DMS 273 (cell line): ENCODE results near the gene APOBEC3H.

ENCODE experiments used
- DNase-seq: peaks from one replicate; lab custom pipeline; 2025; ENCODE audit not compliant: unreplicated experiment; lab: John Stamatoyannopoulos, UW

APOBEC3H gene

DNA sequence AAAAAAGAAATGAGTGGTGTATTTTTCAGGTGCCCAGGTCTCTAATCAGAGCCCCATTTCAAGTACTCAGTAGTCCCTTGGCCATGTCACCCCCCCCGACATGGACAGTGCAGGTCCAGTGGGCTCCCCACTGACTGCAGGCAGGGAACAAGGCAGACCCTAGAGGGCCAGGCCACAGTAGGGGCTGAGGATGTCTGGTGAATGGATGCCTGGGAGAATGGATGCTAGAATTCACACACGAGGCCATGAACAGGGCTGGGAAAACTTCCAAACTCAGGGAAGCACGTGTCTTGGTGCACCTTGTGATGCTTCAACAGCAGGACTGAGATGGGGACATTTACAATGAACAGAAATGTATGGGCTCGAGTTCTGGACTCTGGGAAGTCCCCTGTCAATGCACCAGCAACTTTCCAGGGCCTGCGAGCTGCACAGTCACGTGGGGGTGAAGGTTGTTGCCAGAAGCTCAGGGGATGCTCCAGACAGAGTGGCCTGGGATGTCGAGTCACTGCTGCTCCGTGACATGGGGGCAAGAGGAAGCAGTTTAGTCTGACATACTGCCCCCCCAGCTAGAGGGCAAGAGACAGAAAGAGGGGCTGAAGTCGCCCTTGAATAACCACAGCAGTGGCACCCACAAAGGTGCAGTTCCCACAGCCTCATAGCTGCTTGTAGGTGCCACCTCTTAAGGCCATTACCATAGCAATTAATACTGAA lies 16.8 kb upstream of the APOBEC3H start:
- DNase-seq, result no peak

DNA sequence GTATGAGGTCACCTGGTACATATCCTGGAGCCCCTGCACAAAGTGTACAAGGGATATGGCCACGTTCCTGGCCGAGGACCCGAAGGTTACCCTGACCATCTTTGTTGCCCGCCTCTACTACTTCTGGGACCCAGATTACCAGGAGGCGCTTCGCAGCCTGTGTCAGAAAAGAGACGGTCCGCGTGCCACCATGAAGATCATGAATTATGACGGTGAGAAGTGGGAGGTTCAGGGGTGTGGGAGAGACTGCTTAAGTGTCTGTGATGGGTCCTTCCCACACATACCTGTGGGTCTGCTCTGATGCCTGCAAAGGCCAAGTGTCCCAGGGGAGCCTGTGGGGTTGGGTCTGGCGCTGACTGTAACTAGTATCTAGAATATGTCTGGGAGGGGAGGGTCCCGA lies 16.0 kb upstream of the APOBEC3H start:
- DNase-seq, result no peak

DNA sequence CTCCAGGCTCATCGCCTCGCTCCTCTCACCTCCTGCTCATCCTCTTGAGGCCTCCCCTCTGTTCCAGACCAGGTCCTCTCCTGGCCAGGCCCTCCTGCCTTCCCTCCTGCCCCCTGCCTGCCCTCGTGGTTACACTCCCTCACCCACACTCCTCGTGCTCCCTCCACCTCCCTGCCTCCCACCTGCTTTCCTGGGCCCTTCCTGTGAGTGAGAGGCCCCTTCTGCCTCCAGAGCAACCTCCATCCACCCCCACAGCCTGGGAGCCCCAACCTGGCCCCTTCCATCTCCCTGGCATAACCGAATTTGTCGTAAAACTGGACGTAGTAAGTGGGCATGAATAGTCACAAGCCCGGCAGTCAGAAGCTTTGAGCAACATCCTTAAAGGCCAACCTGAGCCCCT lies 15.4 kb upstream of the APOBEC3H start:
- no peak for DNase-seq

- DNase-seq, result no peak
Observed at GRCh38 chr22:39083212-39084165, 13.6 kb upstream of the APOBEC3H start.

DNA sequence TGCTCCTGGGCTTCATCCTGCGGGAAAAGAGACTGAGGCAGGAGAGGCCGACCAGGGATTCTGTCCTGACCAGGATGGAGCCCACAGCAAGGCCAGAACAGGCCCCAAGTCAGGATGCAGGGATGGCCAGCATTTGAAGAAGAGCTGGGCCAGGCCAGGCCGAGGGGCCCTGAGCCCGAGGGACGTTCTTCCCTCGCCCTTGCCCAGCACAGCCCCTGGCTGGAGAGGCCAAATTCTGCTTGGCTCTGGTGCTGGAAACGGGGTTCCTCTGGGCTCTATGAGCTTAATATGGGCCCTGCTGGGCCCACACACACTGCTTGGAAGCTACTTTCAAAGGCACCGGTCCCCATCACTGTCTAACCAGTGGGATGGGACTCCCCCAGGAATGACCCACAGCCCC lies 12.4 kb upstream of the APOBEC3H start:
- no peak for DNase-seq

DNA sequence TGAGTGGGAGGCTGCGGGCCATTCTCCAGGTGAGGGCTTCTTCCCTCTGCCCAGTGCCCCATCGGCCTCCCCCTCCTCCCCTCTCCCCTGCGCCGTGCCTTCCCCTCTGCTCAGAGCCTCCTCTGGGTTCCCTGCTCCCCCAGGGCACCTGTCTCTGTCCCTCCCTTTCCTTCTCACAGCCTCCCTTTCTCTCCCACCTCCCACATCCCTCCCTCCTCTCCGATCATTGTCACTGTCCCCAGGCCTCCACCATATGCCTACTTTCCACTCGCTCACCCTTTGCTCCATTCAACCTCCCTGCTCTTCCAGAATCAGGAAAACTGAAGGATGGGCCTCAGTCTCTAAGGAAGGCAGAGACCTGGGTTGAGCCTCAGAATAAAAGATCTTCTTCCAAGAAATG lies 9.9 kb upstream of the APOBEC3H start:
- no peak for DNase-seq

- peak; percentile 7 for DNase-seq
Observed at GRCh38 chr22:39087881-39088684, 9.0 kb upstream of the APOBEC3H start.

GRCh38 chr22:39088685-39089032 lies 8.4 kb upstream of the APOBEC3H start:
- DNase-seq, result no peak

DNA sequence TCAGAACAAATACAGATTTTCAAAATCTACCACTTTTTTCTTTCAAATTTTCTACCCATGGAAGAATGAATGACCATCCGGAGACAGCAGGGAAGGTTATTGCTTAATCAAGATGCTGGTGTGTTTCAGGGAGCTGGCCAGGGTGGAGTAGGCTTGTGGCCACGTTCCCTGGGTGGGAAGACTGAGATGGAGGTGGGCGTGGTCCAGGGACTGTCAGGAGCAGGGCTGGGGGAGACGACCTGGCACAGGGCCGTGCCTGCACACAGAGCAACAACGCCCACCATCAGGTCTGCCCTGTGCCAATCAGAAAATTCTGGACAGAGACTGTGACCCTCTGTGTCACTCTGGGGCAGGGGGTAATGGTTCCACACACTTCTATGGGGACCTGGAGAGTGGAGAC lies 7.1 kb upstream of the APOBEC3H start:
- no peak for DNase-seq

DNA sequence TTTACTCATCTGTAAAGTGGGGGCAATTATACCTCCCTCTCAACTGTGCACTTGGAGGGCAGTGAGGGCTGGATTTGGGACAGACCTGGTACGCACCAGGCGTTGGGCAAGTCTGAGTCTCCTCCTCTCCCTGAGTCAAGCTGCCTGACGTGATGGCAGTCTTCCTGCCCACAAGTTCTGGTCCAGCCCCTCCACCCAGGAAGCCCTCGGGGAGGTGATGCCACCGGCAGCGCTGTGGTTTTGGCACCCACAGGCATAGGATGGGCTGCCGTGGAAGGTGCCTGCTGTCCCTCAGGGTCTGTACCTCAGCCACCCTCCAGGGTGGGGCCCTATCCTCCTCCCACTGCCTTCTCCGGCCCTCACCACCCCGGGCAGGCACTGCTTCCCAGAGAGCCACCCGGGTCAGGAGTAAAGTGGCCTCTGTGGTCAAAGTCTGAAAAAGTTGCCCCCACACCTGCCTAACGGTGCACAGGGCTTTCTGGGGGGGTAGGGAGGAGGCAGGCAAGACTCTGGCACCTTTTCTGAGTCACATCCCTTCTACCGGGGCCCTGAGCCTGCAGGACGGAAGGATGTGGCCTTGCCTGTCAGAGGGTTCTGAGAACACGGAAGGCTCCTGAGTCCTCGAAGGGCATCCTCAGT lies 6.5 kb upstream of the APOBEC3H start:
- DNase-seq, result no peak

DNA sequence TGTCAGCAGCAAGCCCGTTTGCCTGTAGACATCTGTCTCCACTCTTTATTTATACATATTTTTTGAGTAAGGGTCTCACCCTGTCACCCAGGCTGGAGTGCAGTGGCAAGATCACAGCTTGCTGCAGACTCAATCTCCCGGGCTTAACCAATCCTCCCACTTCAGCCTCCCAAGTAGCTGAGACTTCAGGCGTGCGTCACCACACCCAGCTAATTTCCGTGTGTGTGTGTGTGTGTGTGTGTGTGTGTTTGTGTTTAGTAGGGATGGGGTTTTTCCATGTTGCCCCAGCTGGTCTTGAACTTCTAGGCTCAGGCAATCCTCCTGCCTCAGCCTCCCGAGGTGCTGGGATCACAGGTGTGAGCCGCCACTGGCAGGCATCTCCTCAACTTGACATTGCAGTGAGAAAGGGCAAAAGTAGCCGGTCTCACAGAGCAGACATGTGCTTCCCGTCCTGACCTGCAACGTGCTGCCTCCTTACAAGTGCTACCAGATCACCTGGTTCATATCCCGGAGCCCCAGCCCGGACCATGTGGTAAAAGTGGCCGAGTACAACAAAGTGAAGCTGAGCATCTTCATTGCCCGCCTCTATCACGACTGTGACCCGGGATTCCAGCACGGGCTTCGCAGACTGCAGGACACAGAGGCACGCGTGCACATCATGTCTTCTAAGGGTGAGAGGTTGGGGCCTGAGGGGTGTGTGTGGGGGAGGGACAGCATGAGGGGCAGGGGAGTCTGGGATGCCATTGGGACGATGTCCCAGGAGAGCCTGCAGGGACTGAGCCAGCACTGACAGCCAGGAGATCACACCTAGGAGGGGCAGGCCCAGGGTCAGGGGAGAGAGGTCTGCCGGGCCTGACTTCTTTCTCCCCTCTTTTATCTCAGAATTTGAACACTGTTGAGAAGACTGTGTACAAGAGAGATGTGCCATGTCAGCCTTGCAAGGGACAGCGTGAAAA lies 5.6 kb upstream of the APOBEC3H start:
- no peak for DNase-seq

DNA sequence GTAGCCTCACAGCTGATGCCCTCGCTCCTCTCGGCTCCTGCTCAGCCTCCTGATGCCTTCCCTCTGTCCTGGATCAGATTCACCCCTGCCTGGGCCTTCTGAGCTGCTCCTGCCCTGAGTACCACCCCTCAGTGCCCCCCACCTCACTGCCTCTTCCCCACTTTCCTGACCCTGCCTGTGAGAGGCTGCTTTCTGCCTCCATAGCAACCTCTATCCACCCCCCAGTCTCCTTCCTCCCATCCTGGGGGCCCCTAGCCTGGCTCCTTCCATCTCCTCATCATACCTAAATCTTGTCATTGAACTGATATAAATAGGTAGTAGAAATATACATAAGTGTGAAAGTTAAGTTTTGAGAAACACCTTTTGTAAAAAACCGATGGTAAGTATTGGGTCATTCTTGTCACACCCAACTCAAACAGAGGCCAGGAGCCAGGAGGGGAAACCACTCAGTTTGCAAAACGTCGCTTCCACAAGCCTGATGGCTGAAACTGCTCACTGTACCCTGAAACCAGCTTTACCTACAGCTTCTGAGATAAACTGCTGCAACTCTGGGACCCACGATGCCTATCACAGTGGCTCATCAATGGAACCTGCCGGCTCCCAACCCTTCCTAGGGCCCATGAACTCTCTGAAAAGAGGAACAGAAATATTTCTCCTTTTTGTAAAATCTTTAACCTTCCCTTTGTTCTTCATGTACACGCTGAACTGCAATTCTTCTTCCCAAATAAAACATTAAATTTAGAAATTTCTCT lies 4.8 kb upstream of the APOBEC3H start:
- DNase-seq, result no peak

GRCh38 chr22:39094717-39095389 lies 2.2 kb upstream of the APOBEC3H start:
- DNase-seq, result no peak

DNA sequence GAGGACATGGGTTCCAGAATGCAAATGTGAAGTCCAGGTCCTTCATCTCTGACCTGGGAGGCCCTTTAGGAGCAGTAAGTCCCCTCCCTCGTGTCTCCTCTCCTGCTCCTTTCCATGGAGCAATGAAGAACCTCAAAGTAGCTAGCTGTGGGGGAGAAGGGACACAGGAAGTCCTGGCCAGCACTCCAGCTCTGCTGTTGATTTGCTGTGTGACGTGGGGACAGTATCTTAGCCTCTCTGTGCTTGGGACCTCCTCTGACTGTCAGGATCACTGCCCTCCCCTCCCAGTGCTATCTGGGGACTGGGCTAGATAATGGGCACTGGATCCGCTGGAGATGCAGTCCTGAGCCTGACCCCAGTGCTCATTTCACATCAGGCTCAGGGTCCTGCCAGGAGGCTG lies 1.1 kb upstream of the APOBEC3H start:
- no peak for DNase-seq

GRCh38 chr22:39098026-39098425 lies 982 bp downstream of the APOBEC3H start:
- no peak for DNase-seq

DNA sequence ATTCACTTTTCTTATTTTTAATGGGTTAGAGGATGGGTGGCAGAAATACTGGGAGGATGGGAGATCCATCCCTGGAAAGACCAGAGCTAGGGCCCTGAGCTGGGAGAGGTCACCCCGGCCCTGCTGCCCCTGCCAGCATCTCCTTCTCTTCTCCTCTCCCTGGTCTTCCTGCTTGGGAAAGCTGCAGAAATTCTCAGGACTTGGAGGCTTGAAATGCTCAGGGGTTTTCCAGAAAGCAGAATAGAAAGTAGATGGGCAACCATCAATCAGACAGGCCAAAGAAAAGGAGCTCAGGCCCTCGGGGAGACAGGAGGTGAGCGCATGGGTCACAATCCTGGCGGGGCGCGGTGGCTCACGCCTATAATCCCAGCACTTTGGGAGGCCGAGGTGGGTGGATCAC lies 1.5 kb downstream of the APOBEC3H start:
- DNase-seq, result no peak

GRCh38 chr22:39101226-39101625 lies 4.2 kb downstream of the APOBEC3H start:
- no peak for DNase-seq

GRCh38 chr22:39103431-39103830 lies 6.4 kb downstream of the APOBEC3H start:
- DNase-seq, result no peak

DNA sequence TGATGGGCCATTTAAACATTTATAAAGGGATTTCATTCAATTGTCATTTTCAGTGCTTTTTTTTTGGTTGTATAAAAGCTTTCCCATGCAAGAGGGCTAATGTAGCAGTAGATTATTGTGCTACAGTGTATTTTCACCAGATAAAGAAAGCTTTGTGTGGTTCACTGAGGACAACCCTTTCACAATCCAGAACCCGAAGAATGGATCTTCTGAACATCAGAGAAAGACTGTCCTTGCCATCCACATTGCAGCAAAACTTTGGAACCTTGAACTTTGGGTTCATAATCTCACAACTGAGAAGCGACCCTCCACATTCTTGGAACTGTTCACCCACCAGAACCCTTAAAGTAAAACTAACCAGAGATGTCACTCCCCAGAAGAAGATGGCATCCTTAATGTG lies 9.3 kb downstream of the APOBEC3H start:
- DNase-seq, result no peak
